ENCODE data around the gene GGT1. TPM values are rescaled to one million over a fixed set of nuclear protein-coding genes. Genes with fewer than 3 reads are reported as not detected.
"Not testable (repeated sequence)": the region's sequence is repeated elsewhere in the genome, so short reads cannot be mapped to it uniquely, and the experiment has no call there.

Gene GGT1
- 100 to 1,000 TPM in 4 of 6 donors, 10 to 100 TPM in 2; 57.4 to 220 (median 117) TPM for total RNA-seq

- H3K27ac ChIP-seq: peak within 1 kb of the TSS; percentile 54 to 70 (median 62)
- 59 to 79% methylated on average over 7 to 19 of the region's 22 CpGs for WGBS, 2 donors
- H3K9me3 ChIP-seq, H3K36me3 ChIP-seq, H3K27me3 ChIP-seq: not testable (repeated sequence)
- peaks cover 9 to 26% (median 20%) of the 10 kb centered on the region in 4 donors for H3K4me1 ChIP-seq
- H3K4me3 ChIP-seq: peak within 1 kb of the TSS in 3 of 4 donors; percentile 25 to 41 (median 35)
- peak; percentile 23 to 28 for ATAC-seq (ENCODE audit: low FRiP score in 2 of 2)
- peak; percentile 62 to 75 for DNase-seq
Measured at GRCh38 chr22:24602847-24603769, at the start of gene GGT1. Gene GGT1 (plus strand): TSS chr22:24603193. CDS start chr22:24611082, 7,889 bp downstream.

- peaks cover 6 to 32% (median 17%) of the 10 kb centered on the region in 4 donors for H3K36me3 ChIP-seq
- H3K4me3 ChIP-seq: peak overlapping the region; percentile 78 to 98 (median 92)
- H3K27me3 ChIP-seq: no peaks in the 10 kb centered on the region
- TF ChIP-seq POLR2A (IDR thresholded peaks at IDR 0.05): no peak
- TF ChIP-seq CTCF (IDR thresholded peaks at IDR 0.05): no peak
- TF ChIP-seq EP300 (IDR thresholded peaks at IDR 0.05): no peak
- no peak for TF ChIP-seq POLR2AphosphoS5 (IDR thresholded peaks at IDR 0.05)
- ATAC-seq (ENCODE audit: low FRiP score in 2 of 2) (no peak), DNase-seq (no peak)
- peaks cover 41 to 68% (median 49%) of the 10 kb centered on the region in 4 donors for H3K4me1 ChIP-seq
- H3K27ac ChIP-seq: peak overlapping the region; percentile 98 to 99 (median 98)
- WGBS, 2 donors: 35% methylated on average over 5 to 10 of the region's 12 CpGs
- no peaks in the 10 kb centered on the region for H3K9me3 ChIP-seq
Measured at GRCh38 chr22:24553597-24554312, 49.2 kb upstream of the GGT1 start.

- H3K36me3 ChIP-seq: peaks cover 6 to 34% (median 20%) of the 10 kb centered on the region in 4 donors
- ATAC-seq (ENCODE audit: low FRiP score in 2 of 2): peak in 1 of 2 donors; percentile 0
- 0% methylated on average over 17 to 43 of the region's 64 CpGs for WGBS, 2 donors
- no peak for TF ChIP-seq CTCF (IDR thresholded peaks at IDR 0.05)
- TF ChIP-seq POLR2A (IDR thresholded peaks at IDR 0.05): peak in 3 of 4 donors; percentile 74 to 93 (median 77)
- TF ChIP-seq EP300 (IDR thresholded peaks at IDR 0.05): no peak
- TF ChIP-seq POLR2AphosphoS5 (IDR thresholded peaks at IDR 0.05): peak; percentile 56 to 80
- H3K27me3 ChIP-seq: no peaks in the 10 kb centered on the region
- H3K4me1 ChIP-seq: peaks cover 45 to 76% (median 50%) of the 10 kb centered on the region in 4 donors
- H3K4me3 ChIP-seq: peak within 1 kb of the TSS; percentile 78 to 98 (median 92)
- DNase-seq: no peak
- H3K27ac ChIP-seq: peak within 1 kb of the TSS; percentile 98 to 99 (median 98)
- no peaks in the 10 kb centered on the region for H3K9me3 ChIP-seq
Measured at GRCh38 chr22:24554313-24555164, 48.5 kb upstream of the GGT1 start, which contains the start of gene GUCD1. Gene GUCD1 (minus strand): TSS chr22:24555138. CDS start chr22:24554991, 147 bp downstream.

- H3K9me3 ChIP-seq: no peaks in the 10 kb centered on the region
- ATAC-seq (ENCODE audit: low FRiP score in 2 of 2) (peak; percentile 96 to 98), DNase-seq (peak; percentile 99 to 100)
- H3K27ac ChIP-seq: peak within 1 kb of the TSS; percentile 98 to 99 (median 98)
- H3K36me3 ChIP-seq: peaks cover 6 to 33% (median 22%) of the 10 kb centered on the region in 4 donors
- H3K4me3 ChIP-seq: peak within 1 kb of the TSS; percentile 78 to 98 (median 92)
- H3K27me3 ChIP-seq: no peaks in the 10 kb centered on the region
- peaks cover 38 to 75% (median 49%) of the 10 kb centered on the region in 4 donors for H3K4me1 ChIP-seq
- TF ChIP-seq CTCF (IDR thresholded peaks at IDR 0.05) (peak in 5 of 6 experiments; percentile 23 to 76 (median 47)), EP300 (IDR thresholded peaks at IDR 0.05) (peak in 1 of 4 donors; percentile 64), POLR2A (IDR thresholded peaks at IDR 0.05) (peak in 3 of 4 donors; percentile 46 to 68 (median 54)), POLR2AphosphoS5 (IDR thresholded peaks at IDR 0.05) (peak; percentile 85 to 95)
- 0% methylated on average over 28 to 57 of the region's 59 CpGs for WGBS, 2 donors
Measured at GRCh38 chr22:24555165-24556039, 47.6 kb upstream of the GGT1 start, which contains the start of gene SNRPD3. Gene SNRPD3 (plus strand): TSS chr22:24555999. CDS start chr22:24557675, 1,676 bp downstream.
